NCI-H2107 treated with DMSO at 0.1 percent for 48 hours (cell line): ENCODE results near the gene LRRTM4.

Experiments used
- DNase-seq: peaks from one replicate; lab custom pipeline; 2025; ENCODE audit not compliant: unreplicated experiment; lab: John Stamatoyannopoulos, UW

LRRTM4 gene

GRCh38 chr2:77325395-77325794 lies 196.8 kb downstream of the LRRTM4 start:
- no peak for DNase-seq

- DNase-seq = no peak
Measured at GRCh38 chr2:77322431-77322830, 199.7 kb downstream of the LRRTM4 start.

GRCh38 chr2:77314721-77315120 lies 207.5 kb downstream of the LRRTM4 start:
- DNase-seq = no peak

- no peak for DNase-seq
Measured at GRCh38 chr2:77310416-77310815, 211.8 kb downstream of the LRRTM4 start.

GRCh38 chr2:77309725-77310124 lies 212.5 kb downstream of the LRRTM4 start:
- DNase-seq = no peak

- DNase-seq = no peak
Measured at GRCh38 chr2:77301441-77301840, 220.7 kb downstream of the LRRTM4 start.

- DNase-seq = no peak
Measured at GRCh38 chr2:77296791-77297190, 225.4 kb downstream of the LRRTM4 start.

GRCh38 chr2:77294474-77294873 lies 227.7 kb downstream of the LRRTM4 start:
- DNase-seq = no peak

- no peak for DNase-seq
Measured at GRCh38 chr2:77284353-77284752, 237.8 kb downstream of the LRRTM4 start.

- no peak for DNase-seq
Measured at GRCh38 chr2:77271262-77271661, 250.9 kb downstream of the LRRTM4 start.

- no peak for DNase-seq
Measured at GRCh38 chr2:77270433-77270832, 251.7 kb downstream of the LRRTM4 start.

- DNase-seq = no peak
Measured at GRCh38 chr2:77268626-77269025, 253.6 kb downstream of the LRRTM4 start.

GRCh38 chr2:77232909-77233425 lies 289.2 kb downstream of the LRRTM4 start:
- no peak for DNase-seq

GRCh38 chr2:77228391-77228790 lies 293.8 kb downstream of the LRRTM4 start:
- DNase-seq = no peak

- DNase-seq = no peak
Measured at GRCh38 chr2:77210725-77211124, 311.5 kb downstream of the LRRTM4 start.

GRCh38 chr2:77207331-77207730 lies 314.8 kb downstream of the LRRTM4 start:
- DNase-seq = no peak

- DNase-seq = no peak
Measured at GRCh38 chr2:77201755-77202154, 320.4 kb downstream of the LRRTM4 start.

- no peak for DNase-seq
Measured at GRCh38 chr2:77199411-77199810, 322.8 kb downstream of the LRRTM4 start.

GRCh38 chr2:77193858-77194448 lies 328.2 kb downstream of the LRRTM4 start:
- DNase-seq = no peak

- no peak for DNase-seq
Measured at GRCh38 chr2:77192811-77193289, 329.3 kb downstream of the LRRTM4 start.

- DNase-seq = no peak
Measured at GRCh38 chr2:77191665-77192064, 330.5 kb downstream of the LRRTM4 start.

- DNase-seq = no peak
Measured at GRCh38 chr2:77190721-77191346, 331.3 kb downstream of the LRRTM4 start.

GRCh38 chr2:77185052-77185451 lies 337.1 kb downstream of the LRRTM4 start:
- no peak for DNase-seq
